K562 (cell line): Measurements from ENCODE around the gene RAD51AP2. TPM values are rescaled to one million over a fixed set of nuclear protein-coding genes. Genes with fewer than 3 reads are reported as not detected.

Source experiments
- ATF6 ChIP-seq: sonication (generic); formaldehyde crosslinking; IDR thresholded peaks from 2 replicates; pipeline ENCODE4 v1.4.0; 2020; ENCODE audit warnings: mild to moderate bottlenecking, missing genetic modification reagents
- CAMTA2 ChIP-seq: fragments of 250-450 bp; sonication (Bioruptor Pico); conservative IDR thresholded peaks from 2 replicates; pipeline ENCODE4 v1.5.1; 2022
- FIP1L1 ChIP-seq: fragments of 200-400 bp; formaldehyde crosslinking; IDR thresholded peaks from 2 replicates; pipeline ENCODE4 v1.6.1; 2018; ENCODE audit warnings: mild to moderate bottlenecking, low read depth, low read length; ENCODE audit not compliant: poor library complexity, severe bottlenecking
- MLX ChIP-seq, 2 experiments: fragments of 450-650 bp in 1 of 2; sonication (generic) in 1 of 2; formaldehyde crosslinking; conservative IDR thresholded peaks; 2 replicates each; pipeline versions ENCODE4 v1.4.0 to v1.8.1; 2020 to 2022; ENCODE audit warnings: mild to moderate bottlenecking in 1 of 2, missing genetic modification reagents in 1 of 2
- NBN ChIP-seq: fragments of 450-650 bp; IDR thresholded peaks from 2 replicates; pipeline ENCODE4 v1.6.1; 2016; ENCODE audit warnings: low read depth, mild to moderate bottlenecking
- NFIC ChIP-seq: fragments of 450-650 bp; IDR thresholded peaks from 2 replicates; pipeline ENCODE4 v1.6.1; 2017; ENCODE audit warnings: mild to moderate bottlenecking, inconsistent platforms
- SRSF7 ChIP-seq: fragments of 200-400 bp; formaldehyde crosslinking; optimal IDR thresholded peaks from 2 replicates; pipeline ENCODE3; 2017; ENCODE audit warnings: mild to moderate bottlenecking, low read depth, low read length
- TBP ChIP-seq: optimal IDR thresholded peaks from 2 replicates; pipeline ENCODE3; 2011; ENCODE audit warnings: low read depth, low read length, improper control_type of control experiment
- TEAD4 ChIP-seq, 2 experiments: sonication (generic) in 1 of 2; formaldehyde crosslinking in 1 of 2; IDR thresholded peaks; 2 replicates each; pipeline versions ENCODE4 v1.6.1 to v1.8.0; 2012 to 2022; ENCODE audit warnings: borderline replicate concordance in 1 of 2, inconsistent platforms in 1 of 2, low read length in 1 of 2, mild to moderate bottlenecking in 1 of 2, missing genetic modification reagents in 1 of 2
- polyA plus RNA-seq, 8 experiments: library from polyadenylated mRNA; depleted of rRNA in 4 of 8; stranded (reverse) in 5 of 8; unstranded in 3 of 8; fragments of >200 nt; fragmentation: Nextera tagmentation in 2 of 8; fragmentation: Illumina TruSeq in 1 of 8; extraction: Ambion mirVana in 2 of 8; extraction: Trizol in 1 of 8; gene quantifications; 2 replicates each; pipeline versions ENCODE4 v1.2.1 to v1.2.3, GENCODE V29; 2011 to 2014; ENCODE audit warnings: inconsistent platforms in 1 of 8, missing spikeins in 1 of 8
- total RNA-seq, 7 experiments: library from RNA; depleted of rRNA in 6 of 7; stranded (reverse); fragments of >200 nt in 6 of 7; fragmentation: Illumina TruSeq in 2 of 7; extraction: Trizol in 2 of 7; gene quantifications; 2 replicates each; pipeline versions ENCODE4 v1.2.1 to v1.2.3, GENCODE V29; 2011 to 2021; ENCODE audit warnings: low replicate concordance in 1 of 7

The RAD51AP2 gene
- total and polyA plus RNA-seq, 9 of the 15 experiments (the other 6 are each of a cell fraction or from before 2014, with no cell fraction given) = 0.01 to 0.04 (median 0.04) TPM; not detected in 6

- TF ChIP-seq MLX (CRISPR knock-in tag; conservative IDR thresholded peaks at IDR 0.05) (no peak), CAMTA2 (CRISPR knock-in tag) (no peak), TBP (no peak), TEAD4 (IDR thresholded peaks at IDR 0.05; ENCODE audit: low read length) (no peak), TEAD4 (CRISPR knock-in tag; IDR thresholded peaks at IDR 0.05; ENCODE audit: borderline replicate concordance) (no peak), ATF6 (CRISPR knock-in tag) (no peak), SRSF7 (no peak), NBN (no peak), NFIC (no peak), FIP1L1 (no peak)
- TF ChIP-seq, all 486 proteins: peak for 0
These were observed 35.6 kb downstream of the RAD51AP2 start (continued) for GRCh38 chr2:17482651-17483050.
